Immature natural killer cell (primary cell): ENCODE results near the gene ALAS2. TPM values are rescaled to one million over a fixed set of nuclear protein-coding genes. Genes with fewer than 3 reads are reported as not detected.
"Not testable (repeated sequence)": the region's sequence is repeated elsewhere in the genome, so short reads cannot be mapped to it uniquely, and the experiment has no call there.

Experiments used
- DNase-seq, 3 donors: peaks; one replicate each; pipeline ENCODE4 v3.0.0; 2022; ENCODE audit warnings: mixed read lengths in 1 of 3
- H3K27ac Mint-ChIP-seq, 6 donors: one replicate each; pipeline ENCODE4 v1.8.0; 2020; ENCODE audit warnings: mixed read lengths in 6 of 6, mild to moderate bottlenecking in 5 of 6, inconsistent platforms in 4 of 6, moderate library complexity in 3 of 6
- H3K27me3 Mint-ChIP-seq, 3 donors: one replicate each; pipeline ENCODE4 v1.8.0; 2020 to 2021; ENCODE audit warnings: low read depth in 3 of 3, mild to moderate bottlenecking in 3 of 3, mixed read lengths in 3 of 3, moderate library complexity in 3 of 3, inconsistent platforms in 1 of 3
- H3K36me3 Mint-ChIP-seq, 3 donors: one replicate each; pipeline ENCODE4 v1.8.0; 2020; ENCODE audit warnings: mixed read lengths in 3 of 3, inconsistent platforms in 2 of 3, mild to moderate bottlenecking in 2 of 3
- H3K4me1 Mint-ChIP-seq, 2 donors: one replicate each; pipeline ENCODE4 v1.8.0; 2020; ENCODE audit warnings: inconsistent platforms in 2 of 2, mild to moderate bottlenecking in 2 of 2, mixed read lengths in 2 of 2, moderate library complexity in 1 of 2
- H3K4me3 Mint-ChIP-seq, 5 donors: one replicate each; pipeline ENCODE4 v1.8.0; 2020; ENCODE audit warnings: mild to moderate bottlenecking in 5 of 5, mixed read lengths in 5 of 5, inconsistent platforms in 3 of 5, moderate library complexity in 3 of 5
- H3K9me3 Mint-ChIP-seq, 6 donors: one replicate each; pipeline ENCODE4 v1.8.0; 2020; ENCODE audit warnings: mild to moderate bottlenecking in 6 of 6, mixed read lengths in 6 of 6, inconsistent platforms in 4 of 6, moderate library complexity in 3 of 6
- polyA plus RNA-seq, 3 donors: library from polyadenylated mRNA; unstranded; fragments of 300-500 nt; fragmentation: Illumina TruSeq; gene quantifications; one replicate each; pipeline ENCODE4 v1.2.3, GENCODE V29; 2021

The ALAS2 gene, protein sequence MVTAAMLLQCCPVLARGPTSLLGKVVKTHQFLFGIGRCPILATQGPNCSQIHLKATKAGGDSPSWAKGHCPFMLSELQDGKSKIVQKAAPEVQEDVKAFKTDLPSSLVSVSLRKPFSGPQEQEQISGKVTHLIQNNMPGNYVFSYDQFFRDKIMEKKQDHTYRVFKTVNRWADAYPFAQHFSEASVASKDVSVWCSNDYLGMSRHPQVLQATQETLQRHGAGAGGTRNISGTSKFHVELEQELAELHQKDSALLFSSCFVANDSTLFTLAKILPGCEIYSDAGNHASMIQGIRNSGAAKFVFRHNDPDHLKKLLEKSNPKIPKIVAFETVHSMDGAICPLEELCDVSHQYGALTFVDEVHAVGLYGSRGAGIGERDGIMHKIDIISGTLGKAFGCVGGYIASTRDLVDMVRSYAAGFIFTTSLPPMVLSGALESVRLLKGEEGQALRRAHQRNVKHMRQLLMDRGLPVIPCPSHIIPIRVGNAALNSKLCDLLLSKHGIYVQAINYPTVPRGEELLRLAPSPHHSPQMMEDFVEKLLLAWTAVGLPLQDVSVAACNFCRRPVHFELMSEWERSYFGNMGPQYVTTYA
- polyA plus RNA-seq, result 1 to 10 TPM in 1 of 3 donors, under 1 TPM in 2; 0.17 to 8.6 (median 0.82) TPM

DNA sequence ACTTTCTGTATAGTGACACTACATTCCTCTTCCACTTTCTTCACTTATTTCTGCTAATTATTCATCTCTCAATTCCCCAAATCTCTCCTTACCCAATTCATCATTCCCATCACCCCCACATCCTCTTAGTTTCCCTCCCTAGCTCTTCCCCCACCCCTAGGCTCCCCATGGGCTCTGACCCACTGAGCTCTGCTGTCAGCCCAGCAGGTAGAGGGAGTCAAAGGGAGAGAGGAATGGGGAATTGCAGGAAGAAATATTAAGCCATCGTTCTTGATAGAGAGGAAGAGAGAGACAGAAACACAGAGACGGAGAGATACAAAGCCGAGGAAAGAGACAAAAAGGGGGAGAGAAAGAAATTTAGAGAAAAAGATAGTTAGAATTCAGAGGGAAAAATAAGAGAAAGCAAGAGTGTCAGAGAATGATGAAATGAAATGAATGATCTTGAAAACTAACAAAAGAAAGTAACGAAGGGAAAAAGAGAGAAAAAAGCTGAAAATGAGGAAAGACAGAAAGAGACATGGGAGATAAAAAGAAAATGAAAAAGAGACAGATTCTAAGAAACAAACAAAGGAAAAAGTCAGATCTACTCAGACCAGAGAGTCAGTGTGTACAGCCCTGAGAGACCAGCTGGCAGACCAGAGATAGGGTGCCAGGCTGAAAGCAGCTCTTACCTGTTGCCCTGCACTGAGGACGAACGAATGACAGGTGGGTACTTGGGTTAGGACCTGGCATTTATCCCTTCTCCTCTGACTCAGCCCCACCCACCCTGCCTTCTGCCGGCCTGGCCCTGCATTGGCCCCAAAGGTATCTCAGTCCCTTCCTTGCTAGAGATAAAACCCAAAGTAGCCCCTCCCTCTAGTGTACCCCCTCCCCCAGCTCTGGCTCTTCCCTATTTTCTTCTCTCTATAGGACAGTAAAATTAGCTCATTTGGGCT lies at the start of gene ALAS2:
Gene ALAS2 (minus strand): TSS at position 707 of the 935 bp plus-strand sequence. CDS start 4,977 bp downstream, outside the sequence.
- Mint-ChIP-seq H3K9me3 (no peaks in the 10 kb centered on the region), H3K4me1 (no peaks in the 10 kb centered on the region), H3K36me3 (no peaks in the 10 kb centered on the region), H3K4me3 (no peak within 1 kb of the TSS), H3K27ac (no peak within 1 kb of the TSS), H3K27me3 (peaks cover 0 to 12% (median 3%) of the 10 kb centered on the region in 3 donors)
- no peak for DNase-seq

DNA sequence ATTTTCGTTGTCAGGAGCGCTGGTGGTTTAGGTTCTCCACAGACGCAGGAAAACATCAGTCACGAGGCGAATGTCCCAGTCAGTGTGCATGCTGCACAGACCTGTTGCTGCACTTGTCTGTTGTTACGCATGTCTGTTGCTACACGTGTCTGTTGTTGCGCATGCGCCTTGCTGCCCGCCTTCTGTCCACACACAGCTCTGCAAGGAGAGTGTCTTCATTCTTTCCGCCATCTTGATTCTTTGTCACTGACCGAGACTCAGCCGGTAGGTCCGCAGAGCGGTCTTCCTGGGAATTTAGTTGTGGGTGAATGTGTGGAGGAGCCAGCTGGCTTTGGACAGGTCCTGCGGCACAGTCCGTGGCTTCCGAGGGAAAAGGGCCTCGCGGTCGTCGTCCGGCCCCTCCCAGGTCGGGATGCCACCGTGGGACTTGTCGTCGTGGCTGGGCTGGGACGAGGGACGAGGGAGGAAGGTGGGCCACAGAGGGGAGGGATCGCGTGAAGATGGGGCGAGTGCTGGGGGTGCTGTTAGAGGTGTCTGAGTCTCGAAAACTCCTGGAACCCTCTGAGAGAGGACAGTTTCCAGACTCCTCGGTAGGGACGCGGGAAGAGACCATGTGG lies 44.2 kb upstream of the ALAS2 start, which contains the start of gene PAGE2B:
Gene PAGE2B (plus strand): TSS at position 180 of the 617 bp plus-strand sequence. CDS start 1,012 bp downstream, outside the sequence.
- Mint-ChIP-seq H3K9me3 (peaks cover 0 to 3% (median 0%) of the 10 kb centered on the region in 6 donors), H3K27ac (peak within 1 kb of the TSS in 1 of 6 donors; percentile 23), H3K27me3 (peaks cover 1 to 11% (median 4%) of the 10 kb centered on the region in 3 donors), H3K4me3 (no peak within 1 kb of the TSS), H3K4me1 (no peaks in the 10 kb centered on the region), H3K36me3 (no peaks in the 10 kb centered on the region)
- no peak for DNase-seq

GRCh38 chrX:55072286-55072685 lies 41.5 kb upstream of the ALAS2 start:
- H3K9me3 Mint-ChIP-seq, result peaks cover 0 to 3% (median 0%) of the 10 kb centered on the region in 6 donors
- H3K27ac Mint-ChIP-seq, result no peak overlapping the region
- H3K4me1 Mint-ChIP-seq, result no peaks in the 10 kb centered on the region
- H3K27me3 Mint-ChIP-seq, result peaks cover 1 to 20% (median 4%) of the 10 kb centered on the region in 3 donors
- no peak for DNase-seq
- H3K4me3 Mint-ChIP-seq, result no peak overlapping the region
- H3K36me3 Mint-ChIP-seq, result no peaks in the 10 kb centered on the region

- H3K27me3 Mint-ChIP-seq, result peaks cover 3 to 28% (median 8%) of the 10 kb centered on the region in 3 donors
- H3K36me3 Mint-ChIP-seq, DNase-seq, H3K9me3 Mint-ChIP-seq, H3K4me3 Mint-ChIP-seq, H3K27ac Mint-ChIP-seq, H3K4me1 Mint-ChIP-seq: not testable (repeated sequence)
Measured at GRCh38 chrX:55067180-55067579, 36.4 kb upstream of the ALAS2 start.

DNA sequence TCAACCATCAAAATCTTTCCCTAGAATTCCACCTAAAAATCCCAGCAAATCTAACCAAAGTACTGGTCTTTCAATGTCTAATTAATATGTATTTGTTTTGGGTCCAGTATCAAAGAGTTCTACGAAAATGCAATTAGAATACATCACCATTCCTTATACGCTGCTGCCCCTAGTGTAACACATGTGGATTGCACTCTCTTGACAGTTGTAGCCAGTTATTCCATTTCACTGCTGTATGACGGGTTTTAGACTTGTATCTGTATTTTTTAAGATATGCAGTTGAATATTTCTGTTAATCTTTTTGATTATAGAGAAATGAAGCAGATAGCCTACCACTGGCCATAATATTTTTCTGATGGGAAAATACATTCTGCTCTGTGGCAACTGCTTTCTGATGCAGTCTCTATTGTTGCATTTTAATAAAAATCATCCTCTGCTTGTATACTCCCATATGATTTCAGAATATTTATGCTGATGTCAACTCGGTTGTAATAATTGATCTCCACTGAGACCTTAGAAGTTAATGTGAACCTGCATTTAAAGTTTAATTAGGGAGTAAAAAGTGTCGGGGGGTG lies 27.0 kb upstream of the ALAS2 start:
- H3K4me3 Mint-ChIP-seq, result peak overlapping the region; percentile 12 to 63 (median 51)
- no peaks in the 10 kb centered on the region for H3K36me3 Mint-ChIP-seq
- H3K9me3 Mint-ChIP-seq, result no peaks in the 10 kb centered on the region
- peak; percentile 28 to 44 (median 37) for DNase-seq
- peaks cover 8 to 14% of the 10 kb centered on the region in 2 donors for H3K4me1 Mint-ChIP-seq
- H3K27me3 Mint-ChIP-seq, result peaks cover 3 to 20% (median 3%) of the 10 kb centered on the region in 3 donors
- H3K27ac Mint-ChIP-seq, result peak overlapping the region in 3 of 6 donors; percentile 15 to 44 (median 31)

DNA sequence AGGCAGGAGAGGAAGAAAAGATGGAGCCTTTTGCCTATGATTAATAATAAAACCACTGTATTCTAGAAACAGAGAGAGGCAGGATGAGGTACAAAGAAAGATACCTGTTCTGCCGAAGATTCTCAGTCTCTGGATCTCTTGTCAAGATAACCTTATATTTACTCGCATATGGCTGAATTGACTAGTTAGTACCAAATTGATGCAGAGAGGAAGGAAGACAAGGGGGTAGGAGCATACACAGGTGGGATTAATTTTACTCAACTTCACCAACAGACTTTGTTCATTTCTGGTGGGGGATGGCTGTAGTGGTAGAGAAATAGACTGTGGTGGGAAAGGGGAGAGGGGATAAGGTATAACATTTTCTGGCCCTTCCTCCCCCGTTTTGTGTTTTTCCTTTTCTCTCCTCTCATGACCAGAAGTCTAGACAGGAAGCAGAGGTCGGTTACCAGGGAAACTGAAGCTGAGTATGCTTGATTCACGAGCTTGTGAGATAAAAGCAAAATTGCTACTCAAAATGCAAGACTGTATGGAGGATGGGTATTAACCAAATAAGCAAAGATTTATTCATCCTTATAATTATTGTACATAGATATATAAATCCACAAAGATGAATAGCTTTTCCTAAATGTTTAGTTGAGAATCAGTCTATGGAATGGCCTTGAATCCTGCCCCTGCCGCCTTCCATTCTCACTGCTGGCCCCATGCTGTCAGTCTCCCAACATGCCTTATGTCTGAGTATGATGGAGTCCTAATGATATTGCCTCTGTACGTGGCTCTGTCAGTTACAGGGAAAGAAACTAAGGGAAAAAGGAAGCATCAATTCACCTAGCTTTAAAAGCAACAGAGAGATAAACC lies 26.3 kb upstream of the ALAS2 start:
- peak overlapping the region; percentile 12 to 63 (median 51) for H3K4me3 Mint-ChIP-seq
- H3K4me1 Mint-ChIP-seq, result peaks cover 8 to 14% of the 10 kb centered on the region in 2 donors
- peak overlapping the region in 3 of 6 donors; percentile 31 to 66 (median 44) for H3K27ac Mint-ChIP-seq
- H3K9me3 Mint-ChIP-seq, result no peaks in the 10 kb centered on the region
- H3K36me3 Mint-ChIP-seq, result no peaks in the 10 kb centered on the region
- H3K27me3 Mint-ChIP-seq, result peaks cover 3 to 23% (median 3%) of the 10 kb centered on the region in 3 donors
- peak; percentile 31 to 39 (median 35) for DNase-seq

GRCh38 chrX:55050599-55050998 lies 19.8 kb upstream of the ALAS2 start:
- DNase-seq, H3K27ac Mint-ChIP-seq, H3K36me3 Mint-ChIP-seq, H3K4me1 Mint-ChIP-seq, H3K9me3 Mint-ChIP-seq, H3K4me3 Mint-ChIP-seq: not testable (repeated sequence)
- peaks cover 0 to 10% (median 3%) of the 10 kb centered on the region in 3 donors for H3K27me3 Mint-ChIP-seq

- peaks cover 0 to 3% (median 0%) of the 10 kb centered on the region in 6 donors for H3K9me3 Mint-ChIP-seq
- H3K36me3 Mint-ChIP-seq, result no peaks in the 10 kb centered on the region
- no peaks in the 10 kb centered on the region for H3K4me1 Mint-ChIP-seq
- no peak for DNase-seq
- H3K27me3 Mint-ChIP-seq, result peaks cover 0 to 3% (median 0%) of the 10 kb centered on the region in 3 donors
- H3K27ac Mint-ChIP-seq, result no peak overlapping the region
- H3K4me3 Mint-ChIP-seq, result no peak overlapping the region
Measured at GRCh38 chrX:55041514-55041913, 10.7 kb upstream of the ALAS2 start.

DNA sequence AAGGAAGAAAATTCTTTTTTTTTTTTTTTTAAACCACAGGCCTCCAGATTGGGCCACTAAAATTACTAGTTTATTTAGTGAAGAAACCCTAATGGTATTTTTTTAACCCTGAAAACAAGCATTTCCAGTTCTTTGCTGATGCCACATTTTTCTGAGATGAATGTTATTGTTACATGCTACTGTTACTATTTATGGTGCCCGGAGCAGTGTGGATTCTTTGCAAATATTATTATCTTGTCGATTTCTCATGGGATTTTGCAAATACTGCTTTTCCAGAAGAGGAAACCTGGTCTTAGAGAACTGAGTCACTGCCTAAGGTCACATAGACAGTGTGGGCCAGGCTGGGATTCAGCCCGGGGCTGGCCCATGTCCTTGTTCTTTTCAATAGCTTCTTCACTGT lies 8.7 kb upstream of the ALAS2 start:
- H3K27me3 Mint-ChIP-seq, result peaks cover 0 to 4% (median 3%) of the 10 kb centered on the region in 3 donors
- H3K4me3 Mint-ChIP-seq, result no peak overlapping the region
- H3K27ac Mint-ChIP-seq, result no peak overlapping the region
- H3K9me3 Mint-ChIP-seq, result peaks cover 0 to 3% (median 0%) of the 10 kb centered on the region in 6 donors
- H3K4me1 Mint-ChIP-seq, result no peaks in the 10 kb centered on the region
- H3K36me3 Mint-ChIP-seq, result no peaks in the 10 kb centered on the region
- no peak for DNase-seq

DNA sequence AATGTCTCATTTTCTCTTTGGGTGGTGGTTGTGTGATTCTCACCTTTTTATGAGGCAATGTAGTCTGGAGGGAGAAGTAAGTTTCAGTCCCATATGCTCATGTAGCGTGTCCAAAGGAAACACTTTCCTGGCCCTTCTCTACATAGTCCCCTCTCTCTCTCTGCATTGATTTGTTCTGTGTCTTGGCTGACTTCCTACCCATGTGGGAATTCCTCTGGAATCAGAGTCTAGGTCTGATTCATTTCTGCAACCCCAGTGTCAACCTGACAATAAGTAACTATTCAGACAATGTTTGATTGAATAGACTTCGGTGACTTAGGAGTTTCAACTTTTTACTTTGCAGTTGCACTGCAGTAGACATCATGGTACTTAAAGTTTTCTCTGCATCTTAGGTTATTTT lies 2.7 kb upstream of the ALAS2 start:
- Mint-ChIP-seq H3K9me3 (no peaks in the 10 kb centered on the region), H3K36me3 (no peaks in the 10 kb centered on the region), H3K4me3 (no peak overlapping the region), H3K4me1 (no peaks in the 10 kb centered on the region), H3K27ac (no peak overlapping the region), H3K27me3 (peaks cover 0 to 13% (median 1%) of the 10 kb centered on the region in 3 donors)
- no peak for DNase-seq

DNA sequence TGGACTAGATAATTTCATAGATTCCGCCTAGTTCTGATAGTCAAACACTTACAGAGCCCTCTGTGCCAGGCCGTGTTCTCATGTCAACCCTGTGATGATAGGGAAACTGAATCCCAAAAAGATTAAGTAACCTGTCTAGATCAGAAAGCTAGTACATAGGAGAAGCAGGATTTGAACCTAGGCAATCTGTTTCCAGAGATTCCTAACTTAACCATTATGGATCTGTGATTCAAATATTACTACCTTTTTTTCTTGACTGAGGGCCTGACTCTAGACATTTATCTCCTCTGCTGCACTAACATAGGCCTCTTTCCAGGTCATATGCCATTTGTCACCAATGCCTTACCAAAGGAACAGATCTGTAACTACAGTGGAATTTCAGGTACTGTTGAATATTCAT lies 1.5 kb downstream of the ALAS2 start:
- Mint-ChIP-seq H3K36me3 (no peaks in the 10 kb centered on the region), H3K4me1 (no peaks in the 10 kb centered on the region), H3K9me3 (no peaks in the 10 kb centered on the region), H3K4me3 (no peak overlapping the region), H3K27ac (no peak overlapping the region), H3K27me3 (peaks cover 0 to 13% (median 3%) of the 10 kb centered on the region in 3 donors)
- DNase-seq, result no peak

DNA sequence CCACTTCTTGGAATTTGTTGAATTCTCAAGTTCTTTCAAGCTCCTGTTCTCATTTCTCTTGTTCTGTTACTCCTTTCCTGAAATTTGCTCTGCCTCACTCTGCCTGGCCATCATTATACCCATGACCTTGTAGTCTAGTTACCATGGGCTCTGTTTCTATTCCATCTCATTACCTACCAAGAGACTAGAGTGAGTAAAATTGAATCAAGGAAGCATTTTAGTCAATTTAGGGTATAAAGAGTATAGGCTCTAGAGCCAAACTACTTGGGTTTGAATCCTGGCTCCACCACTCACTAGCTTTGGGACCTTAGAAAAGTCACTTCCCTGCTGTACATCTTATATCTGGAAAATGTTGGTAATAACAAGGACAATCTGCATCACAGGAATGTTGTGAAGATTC lies 2.2 kb downstream of the ALAS2 start:
- Mint-ChIP-seq H3K9me3 (no peaks in the 10 kb centered on the region), H3K27me3 (peaks cover 0 to 13% (median 3%) of the 10 kb centered on the region in 3 donors), H3K36me3 (no peaks in the 10 kb centered on the region), H3K4me3 (no peak overlapping the region), H3K4me1 (no peaks in the 10 kb centered on the region), H3K27ac (no peak overlapping the region)
- DNase-seq, result no peak
